Measurements from ENCODE around the gene PDZD2.

- TF ChIP-seq CTCF (conservative IDR thresholded peaks at IDR 0.05; ENCODE audit: low read length) (peak; percentile 24; the same call in 1 of the 2 replicates), EZH2phosphoT487 (IDR thresholded peaks at IDR 0.05; ENCODE audit: borderline replicate concordance) (no peak)
Measured at GRCh38 chr5:31768784-31769183, 129.9 kb downstream of the PDZD2 start.

Data from Loucy (cell line).